Measurements from ENCODE around the gene MVP.
"Not testable (repeated sequence)": the region's sequence is repeated elsewhere in the genome, so short reads cannot be mapped to it uniquely, and the experiment has no call there.

The MVP gene

DNA sequence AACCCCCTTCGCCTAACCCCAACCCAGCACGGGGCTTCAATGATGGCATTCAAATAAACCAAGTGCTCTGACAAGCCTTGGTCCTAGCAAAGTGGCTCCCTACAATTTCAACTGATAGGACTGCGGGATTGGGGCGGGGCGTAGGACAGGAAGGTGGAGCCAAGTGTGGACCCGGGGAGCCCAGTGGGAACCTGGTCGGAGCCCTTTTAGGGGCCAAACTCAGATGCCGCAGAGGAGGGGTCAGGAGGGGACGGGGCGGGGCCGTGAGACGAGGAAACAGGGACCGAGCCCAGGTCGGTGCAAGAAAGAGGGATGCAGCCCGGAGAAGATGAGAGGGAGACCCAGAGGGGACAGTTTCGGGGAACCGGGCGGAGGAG, 55.9 kb downstream of the MVP start:
- DNase-seq = no peak

DNA sequence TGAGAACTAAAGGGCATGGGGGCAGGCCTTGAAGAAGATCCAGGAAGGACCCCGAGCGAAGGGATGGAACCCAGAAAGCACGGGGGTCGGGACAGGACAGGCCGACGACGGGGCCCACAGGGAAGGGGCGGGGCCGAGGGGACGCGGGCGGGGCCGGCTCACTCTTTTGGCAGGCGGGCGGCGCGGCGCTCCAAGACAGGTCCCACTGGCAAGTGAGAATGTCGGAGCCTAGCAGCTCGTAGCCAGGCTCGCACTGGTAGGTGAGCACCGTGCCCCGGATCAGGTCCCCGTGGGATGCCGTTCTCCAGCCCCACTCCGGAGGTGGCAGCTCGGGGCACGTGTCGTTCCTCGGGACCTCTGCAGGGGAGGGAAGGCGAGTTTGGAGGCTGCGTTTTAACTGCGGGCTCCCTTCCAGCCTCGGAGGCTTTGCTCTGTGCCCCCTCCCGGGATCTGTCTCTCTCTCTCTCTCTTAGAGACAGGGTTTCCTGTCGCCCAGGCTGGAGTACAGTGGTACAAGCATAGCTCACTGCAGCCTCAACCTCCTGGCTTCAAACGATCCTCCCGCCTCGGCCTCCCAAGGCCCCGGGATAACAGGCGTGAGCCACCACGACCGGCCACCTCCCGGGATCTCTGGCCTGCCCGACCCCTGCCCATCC, 56.5 kb downstream of the MVP start:
- no peak for DNase-seq

DNA sequence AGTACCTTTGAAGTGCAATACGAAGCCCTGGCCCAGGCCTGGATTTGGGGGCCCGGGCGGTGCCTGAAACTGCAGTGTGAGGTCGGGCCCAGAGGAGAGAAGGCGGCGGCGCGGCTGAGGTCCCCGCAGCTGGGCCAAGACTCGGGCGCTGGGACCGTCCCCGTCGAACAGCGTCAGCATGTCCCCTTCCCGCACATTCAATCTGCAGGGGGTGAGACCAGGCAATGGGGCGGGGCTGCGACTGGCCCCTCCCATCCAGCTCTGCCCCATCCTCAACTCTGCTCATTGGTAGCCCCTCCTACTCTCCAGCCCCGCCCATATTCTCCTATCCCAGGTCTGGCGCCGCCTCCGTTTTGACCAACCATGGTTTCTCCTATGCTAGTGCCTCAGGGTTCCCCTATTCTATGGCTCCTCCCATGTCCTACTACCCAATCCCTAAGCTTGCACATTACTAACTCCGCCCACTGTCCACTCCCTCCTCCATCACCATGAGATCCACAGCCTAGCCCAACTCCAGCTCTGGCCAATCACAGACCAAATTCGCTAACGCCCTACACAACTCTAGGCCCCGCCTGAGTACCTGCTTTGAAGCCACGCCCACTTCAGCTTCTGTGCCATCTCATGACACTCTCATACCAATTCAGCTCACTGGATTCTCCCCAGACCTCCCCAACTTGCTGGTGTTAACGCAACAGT, 57.2 kb downstream of the MVP start:
- no peak for DNase-seq

DNA sequence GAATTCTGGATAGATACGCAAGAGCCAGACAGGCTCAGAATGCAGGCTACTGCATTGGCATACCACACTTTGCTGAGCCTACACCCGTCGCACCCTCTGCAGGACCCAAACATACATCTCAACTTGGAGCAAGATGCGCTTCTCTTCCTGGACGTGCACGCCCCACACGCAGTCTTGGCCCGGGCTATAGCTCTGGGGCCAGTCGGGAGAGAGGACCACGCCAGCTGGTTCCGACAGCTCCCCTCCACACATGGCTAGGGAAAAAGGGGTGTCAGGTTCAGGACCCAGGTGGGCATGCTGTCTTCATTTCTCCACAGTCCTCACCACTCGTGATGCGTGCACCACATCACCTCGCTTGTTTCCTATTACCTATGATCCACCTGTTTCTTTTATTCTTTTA, 57.9 kb downstream of the MVP start:
- no peak for DNase-seq

DNA sequence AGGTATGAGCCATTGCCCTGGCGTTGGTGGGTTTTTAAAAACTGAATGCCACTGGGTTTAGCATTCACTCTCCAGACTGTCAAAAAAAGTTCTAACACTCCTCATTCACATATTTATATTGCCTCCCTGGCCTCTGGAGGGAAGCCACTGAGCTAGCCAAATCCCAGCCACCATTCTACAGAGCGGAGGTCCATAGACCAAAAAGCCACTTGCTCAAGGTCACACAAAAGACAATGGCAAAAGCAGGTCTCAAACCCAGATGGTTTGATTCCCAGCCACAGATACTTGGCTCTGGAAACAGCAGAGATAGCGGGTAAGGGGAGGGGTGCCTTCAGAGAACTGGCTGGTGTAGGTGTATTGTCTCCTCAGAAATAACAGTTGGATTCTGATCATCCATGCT, 60.8 kb downstream of the MVP start:
- no peak for DNase-seq

DNA sequence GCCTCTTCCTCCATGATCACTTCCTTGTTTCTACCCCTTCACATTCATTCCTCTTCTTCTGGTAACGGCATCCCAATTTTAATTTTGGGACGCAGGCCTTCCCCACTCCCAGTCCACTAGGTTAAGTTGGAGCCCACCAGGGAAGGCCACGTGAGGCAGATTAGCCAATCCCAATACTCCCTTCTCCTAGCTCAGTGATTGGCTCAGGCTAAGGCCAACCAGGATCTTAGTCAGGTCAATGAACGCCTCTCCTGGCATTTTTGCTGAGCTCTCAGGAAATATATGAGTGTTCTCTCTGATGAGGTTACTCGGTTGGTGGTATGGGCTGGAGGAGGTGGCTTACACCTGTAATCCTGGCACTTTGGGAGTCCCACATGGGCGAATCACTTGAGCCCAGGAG, 63.7 kb downstream of the MVP start:
- DNase-seq = no peak

DNA sequence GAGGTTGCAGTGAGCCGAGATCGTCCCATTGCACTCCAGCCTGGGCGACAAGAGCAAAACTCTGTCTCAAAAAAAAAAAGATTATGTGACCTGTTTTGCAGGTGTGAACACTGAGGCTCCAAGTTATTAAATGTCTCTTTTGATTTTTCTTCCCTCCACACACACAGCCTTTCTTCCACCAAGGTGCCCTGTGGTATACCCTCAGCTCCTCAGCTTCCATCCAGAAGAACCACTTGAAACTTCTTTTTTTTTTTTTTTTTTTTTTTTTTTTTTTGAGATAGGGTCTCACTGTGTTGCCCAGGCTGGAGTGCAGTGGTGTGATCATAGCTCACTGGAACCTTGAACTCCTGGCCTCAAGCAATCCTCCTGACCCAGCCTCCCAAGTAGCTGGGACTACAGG, 69.1 kb downstream of the MVP start:
- not testable (repeated sequence) for DNase-seq

DNA sequence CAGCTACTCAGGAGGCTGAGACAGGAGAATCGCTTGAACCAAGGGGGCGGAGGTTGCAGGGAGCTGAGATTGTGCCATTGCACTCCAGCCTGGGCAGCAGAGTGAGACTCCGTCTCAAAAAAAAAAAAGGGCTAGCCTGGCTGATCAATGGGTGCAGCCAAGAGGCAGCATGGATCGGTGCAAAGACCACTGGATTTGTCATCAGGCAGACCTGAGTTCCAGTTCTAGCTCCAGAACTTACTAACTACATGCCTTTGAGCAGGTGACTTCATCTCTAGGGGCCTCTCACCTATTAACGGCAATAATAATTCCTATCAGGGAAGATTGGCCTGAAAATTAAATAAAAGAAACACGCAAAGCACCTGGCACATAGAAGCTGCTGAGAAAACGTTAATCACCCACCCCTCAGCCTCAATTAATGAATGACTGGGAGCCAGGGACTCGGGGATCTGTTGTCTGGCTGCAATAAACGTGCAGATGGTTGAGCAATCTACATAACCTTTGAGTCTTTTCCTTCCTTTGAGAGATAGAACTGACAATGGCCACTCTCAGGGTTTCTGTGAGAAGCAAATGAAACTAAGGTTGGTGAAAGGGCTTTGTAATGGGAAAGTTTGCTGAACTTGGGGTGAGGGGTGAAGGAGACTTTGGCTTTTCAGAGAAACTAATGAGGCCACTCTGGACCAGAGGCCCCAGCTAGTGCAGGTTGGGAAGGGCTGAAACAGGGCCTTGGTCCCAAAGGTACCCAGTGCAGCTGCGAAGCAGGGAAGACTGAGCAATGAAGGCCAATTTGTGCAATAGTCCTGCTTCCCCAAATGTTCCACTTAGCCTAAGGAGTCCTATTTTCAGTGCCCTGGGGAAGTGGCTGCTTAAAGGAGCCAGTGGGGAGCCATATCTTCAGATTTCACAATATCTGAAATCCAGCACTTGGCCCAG, 71.5 kb downstream of the MVP start:
- no peak for DNase-seq

DNA sequence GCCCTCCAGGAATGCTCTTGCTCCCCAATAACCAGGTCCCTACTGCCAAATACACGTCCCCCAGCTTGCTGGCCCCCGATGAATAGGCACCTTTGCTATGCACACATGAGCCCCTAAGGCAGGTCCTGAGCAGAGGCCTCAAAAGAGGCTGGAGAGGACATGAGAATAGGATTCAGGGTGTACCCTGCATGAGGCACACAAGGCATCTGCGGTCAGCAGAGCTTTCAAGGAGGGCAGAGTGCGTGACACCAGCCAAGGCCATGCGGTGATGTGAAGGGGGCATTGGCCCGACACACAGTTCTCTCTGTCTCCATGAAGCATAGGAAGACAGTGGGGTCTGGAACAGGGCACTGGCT, 72.2 kb downstream of the MVP start:
- no peak for DNase-seq

DNA sequence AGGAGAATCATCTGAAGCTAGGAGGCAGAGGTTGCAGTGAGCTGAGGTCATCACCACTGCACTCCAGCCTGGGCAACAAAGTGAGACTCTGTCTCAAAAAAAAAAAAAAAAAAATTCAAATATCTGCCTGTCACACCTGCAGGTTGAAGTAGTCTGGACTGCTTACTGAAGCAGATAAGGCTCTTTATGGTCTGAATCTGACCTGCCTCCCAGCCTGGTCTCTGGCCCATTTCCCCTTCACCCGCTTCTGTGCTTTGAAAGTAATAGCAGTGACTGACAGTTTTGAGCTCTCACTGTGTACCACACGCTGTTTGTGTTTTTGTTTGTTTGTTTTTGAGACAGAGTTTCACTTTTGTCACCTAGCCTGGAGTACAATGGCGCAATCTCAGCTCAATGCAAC, 73.3 kb downstream of the MVP start:
- DNase-seq = no peak

DNA sequence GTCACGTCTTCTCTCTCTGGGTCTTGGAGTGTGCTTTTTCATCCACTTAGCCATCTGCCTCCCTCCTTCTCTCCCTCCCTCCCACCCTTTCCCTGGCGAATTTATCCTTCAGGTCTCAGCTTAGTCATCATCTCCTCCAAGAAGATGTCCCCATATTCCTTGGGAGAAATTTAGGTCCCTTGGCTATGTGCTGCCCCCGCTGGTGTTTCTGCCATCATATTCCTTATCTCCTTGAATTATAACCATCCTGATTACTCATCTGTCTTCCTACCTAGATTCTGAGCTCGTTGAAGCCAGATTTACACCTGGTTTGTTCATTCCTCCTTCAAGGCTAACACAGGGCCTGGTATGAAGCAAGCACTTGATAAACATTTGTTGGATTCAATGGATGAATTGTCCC, 74.1 kb downstream of the MVP start:
- DNase-seq = no peak

DNA sequence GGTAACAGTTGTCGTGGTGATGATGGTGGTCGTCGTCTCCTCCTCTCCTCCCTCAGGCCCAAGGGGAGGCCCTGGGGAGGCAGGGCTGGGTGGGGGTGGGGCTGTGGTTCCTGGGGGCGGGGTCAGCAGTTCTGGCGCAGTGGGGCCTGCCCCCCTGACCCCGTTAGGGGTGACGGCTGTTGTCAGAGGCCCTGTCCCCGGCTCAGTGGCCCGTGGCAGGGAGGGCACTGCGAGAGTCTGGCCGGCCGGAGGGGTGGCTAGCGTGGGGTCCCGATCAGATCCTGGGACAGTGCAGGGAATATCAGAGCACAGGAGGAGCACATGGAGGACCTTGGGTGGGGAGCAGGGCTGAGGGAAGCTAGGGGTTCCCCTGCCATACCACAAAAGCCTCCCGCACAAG, 76.6 kb downstream of the MVP start:
- DNase-seq = no peak

DNA sequence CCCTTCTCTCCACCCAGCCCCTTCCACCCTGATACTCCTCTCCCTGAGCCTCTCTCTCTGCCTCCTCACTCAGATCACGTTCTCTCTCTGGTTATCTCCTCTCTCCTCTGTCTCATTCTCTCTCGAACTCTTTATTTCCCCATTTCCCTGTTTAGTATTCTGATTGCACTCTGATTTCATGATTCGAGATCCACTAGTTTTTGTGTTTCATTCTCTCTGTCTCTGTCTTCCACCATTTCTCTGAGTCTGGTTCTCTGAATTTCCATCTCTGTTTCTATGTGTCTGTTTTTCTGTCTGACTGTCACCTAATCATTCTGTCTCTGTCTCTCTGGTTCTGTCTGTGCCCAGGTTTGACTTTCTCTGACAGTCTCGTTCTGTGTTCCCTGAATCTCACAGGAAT, 77.1 kb downstream of the MVP start:
- DNase-seq = no peak
